GM21390 (cell line): Measurements from ENCODE around the gene RINT1.

Experiments used
- ATAC-seq: cut with Tn5 transposase; IDR thresholded peaks from one replicate; pipeline ENCODE4 v1.9.1; 2021; ENCODE audit not compliant: unreplicated experiment

Gene RINT1

DNA sequence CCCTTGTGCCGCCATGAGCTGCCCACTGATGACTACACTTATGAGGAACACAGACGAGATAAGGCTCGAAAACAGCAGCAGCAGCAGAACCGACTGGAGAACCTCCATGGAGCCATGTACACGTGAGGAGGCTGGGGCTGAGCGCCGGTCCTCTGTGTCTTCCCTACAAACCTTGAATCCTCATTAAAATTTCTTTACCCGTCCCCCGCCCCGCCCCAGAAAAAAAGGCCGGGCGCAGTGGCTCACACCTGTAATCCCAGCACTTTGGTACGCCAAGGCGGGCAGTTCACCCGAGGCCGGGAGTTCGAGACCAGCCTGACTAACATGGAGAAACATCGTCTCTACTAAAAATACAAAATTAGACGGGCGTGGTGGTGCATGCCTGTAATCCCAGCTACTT is 1.5 kb upstream of the RINT1 start:
- ATAC-seq, result no peak

- ATAC-seq, result no peak
Measured at GRCh38 chr7:105532709-105533460, 884 bp downstream of the RINT1 start.

GRCh38 chr7:105538339-105538738 is 6.3 kb downstream of the RINT1 start:
- ATAC-seq, result no peak

DNA sequence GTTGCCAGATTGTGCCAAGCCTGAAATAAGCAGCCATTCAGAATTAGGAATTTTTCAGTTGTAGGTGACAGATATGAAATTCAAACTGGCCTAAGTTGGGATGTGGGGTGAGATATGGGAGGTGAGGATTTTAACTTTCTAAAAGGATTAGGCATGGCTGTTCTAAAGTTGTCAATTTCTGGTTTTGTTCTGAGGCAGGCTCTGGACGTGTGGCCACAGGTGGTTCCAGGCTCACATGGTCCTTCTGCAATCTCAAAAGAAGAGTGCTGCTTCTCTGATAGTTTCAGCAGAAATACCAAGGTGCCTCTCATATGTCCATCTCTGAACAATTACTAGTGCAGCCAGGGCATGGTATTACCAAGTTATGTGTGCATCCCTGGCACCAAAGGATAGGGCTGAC is 27.9 kb downstream of the RINT1 start:
- no peak for ATAC-seq

- no peak for ATAC-seq
Measured at GRCh38 chr7:105565190-105565589, 33.2 kb downstream of the RINT1 start.

- ATAC-seq, result no peak
Measured at GRCh38 chr7:105567024-105567423, 35.0 kb downstream of the RINT1 start.

- ATAC-seq, result no peak
Measured at GRCh38 chr7:105567821-105568220, 35.8 kb downstream of the RINT1 start.

DNA sequence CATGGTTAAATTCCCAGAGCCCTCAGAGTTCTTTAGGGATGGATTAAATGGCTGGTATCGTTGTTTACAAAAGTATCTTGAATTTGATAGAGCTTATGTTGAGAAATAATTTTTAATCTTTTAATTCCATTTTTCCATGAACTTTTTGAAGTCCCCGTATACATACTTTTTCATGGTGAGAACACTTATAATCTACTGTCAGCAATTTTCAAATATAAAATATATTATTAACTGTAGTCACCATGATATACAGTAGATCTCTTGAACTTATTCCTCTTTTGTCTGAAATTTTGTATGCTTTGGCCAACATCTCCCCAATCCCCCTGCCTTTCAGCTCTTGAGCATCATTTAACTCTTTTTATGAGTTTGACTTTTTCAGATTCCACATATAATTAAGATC is 39.9 kb downstream of the RINT1 start:
- no peak for ATAC-seq

DNA sequence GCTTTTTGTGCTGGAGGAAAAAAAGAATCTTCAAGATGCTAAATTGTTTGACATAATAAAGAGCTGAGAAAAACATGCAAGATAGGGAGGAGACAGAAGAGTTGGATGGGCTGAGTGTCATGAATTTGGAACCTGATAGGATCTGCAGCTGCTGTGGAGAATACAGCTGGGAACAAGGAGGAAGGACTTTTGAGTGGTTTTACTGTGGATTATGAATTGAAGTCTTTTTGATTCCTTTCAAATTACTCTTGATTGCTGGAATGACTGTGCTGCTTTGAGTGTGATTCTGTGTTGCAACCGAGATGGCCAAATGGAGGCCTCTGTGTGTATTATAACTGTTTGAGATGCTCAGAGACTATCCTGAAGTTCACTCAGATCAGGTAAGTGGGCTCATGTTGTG is 45.2 kb downstream of the RINT1 start:
- no peak for ATAC-seq

DNA sequence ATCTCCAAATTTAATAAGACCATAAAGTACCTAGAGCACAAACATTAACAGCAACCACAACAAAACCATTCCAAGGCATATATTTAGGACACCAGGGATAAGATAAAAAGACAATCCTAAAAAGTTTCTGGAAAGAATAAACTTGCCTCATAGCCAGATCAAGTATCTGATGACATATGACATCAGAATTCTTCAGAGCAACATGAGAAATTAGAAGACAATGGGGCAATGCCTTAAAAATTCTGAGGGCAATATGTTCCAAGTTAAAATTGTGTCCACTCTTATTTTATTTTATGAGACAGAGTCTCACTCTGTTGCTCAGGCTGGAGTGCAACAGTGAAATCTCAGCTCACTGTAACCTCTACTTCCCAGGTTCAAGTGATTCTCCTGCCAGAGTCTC is 46.5 kb downstream of the RINT1 start:
- ATAC-seq, result no peak

- ATAC-seq, result no peak
Measured at GRCh38 chr7:105580022-105580740, 48.2 kb downstream of the RINT1 start.

- peak; percentile 73 for ATAC-seq
Measured at GRCh38 chr7:105581066-105581811, 49.2 kb downstream of the RINT1 start, which contains the start of gene EFCAB10. Gene EFCAB10 (minus strand): TSS chr7:105581493. CDS start chr7:105581463, 30 bp downstream.

GRCh38 chr7:105583061-105583460 is 51.1 kb downstream of the RINT1 start:
- no peak for ATAC-seq

DNA sequence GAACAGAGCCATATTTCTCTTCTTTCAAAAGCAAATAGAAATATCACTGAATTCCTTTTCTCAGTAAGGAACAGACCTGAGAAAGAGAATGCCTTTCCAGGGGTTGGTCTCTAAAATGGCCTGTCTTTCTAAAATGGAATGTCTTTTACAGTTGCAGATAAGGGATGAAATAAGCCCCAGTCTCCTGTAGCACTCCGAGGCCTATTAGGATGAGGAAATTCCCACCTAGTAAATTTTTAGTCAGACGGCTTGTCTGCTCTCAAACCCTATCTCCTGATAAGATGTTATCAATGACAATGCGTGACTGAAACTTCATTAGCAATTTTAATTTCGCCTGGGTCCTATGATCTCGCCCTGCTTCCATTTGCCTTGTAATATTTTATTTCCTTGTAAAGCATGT is 52.2 kb downstream of the RINT1 start:
- no peak for ATAC-seq

GRCh38 chr7:105585850-105586500 is 54.0 kb downstream of the RINT1 start:
- peak; percentile 49 for ATAC-seq

DNA sequence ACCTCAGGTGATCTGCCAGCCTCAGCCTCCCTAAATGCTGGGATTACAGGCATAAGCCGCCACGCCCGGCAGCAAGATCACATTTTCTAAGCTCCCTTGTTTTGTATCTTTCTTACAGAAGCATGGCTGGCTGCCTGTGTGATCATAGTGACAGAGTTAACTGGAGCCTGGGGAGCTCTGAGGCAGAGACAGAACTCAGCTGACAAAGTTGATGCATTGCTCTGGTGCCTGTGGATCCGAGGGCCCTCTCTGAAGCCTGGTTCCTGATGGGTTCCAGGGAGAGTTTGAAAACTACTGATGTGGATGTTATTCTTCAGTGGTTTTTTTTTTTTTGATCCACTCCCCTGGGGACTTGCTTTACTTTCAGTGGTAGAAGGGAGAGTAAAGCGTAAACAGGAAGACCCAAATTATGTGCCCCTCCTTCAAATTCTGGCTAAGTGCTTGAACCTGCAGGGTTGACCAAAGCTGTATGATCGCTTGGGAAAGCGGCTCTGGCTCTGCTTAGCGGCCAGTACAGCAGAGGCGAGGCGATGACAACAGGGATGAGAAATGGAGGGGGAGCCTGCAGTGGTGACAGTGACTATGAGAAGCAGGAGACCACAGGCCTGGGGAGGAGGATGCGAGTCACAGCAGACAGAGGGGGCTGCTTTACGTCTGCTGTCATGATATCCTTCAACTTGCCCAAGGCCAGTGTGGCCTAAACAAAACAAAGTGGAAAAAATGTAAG is 56.1 kb downstream of the RINT1 start:
- ATAC-seq, result no peak

- peak; percentile 76 for ATAC-seq
Measured at GRCh38 chr7:105589356-105590077, 57.5 kb downstream of the RINT1 start.

- no peak for ATAC-seq
Measured at GRCh38 chr7:105590793-105591192, 58.8 kb downstream of the RINT1 start.

DNA sequence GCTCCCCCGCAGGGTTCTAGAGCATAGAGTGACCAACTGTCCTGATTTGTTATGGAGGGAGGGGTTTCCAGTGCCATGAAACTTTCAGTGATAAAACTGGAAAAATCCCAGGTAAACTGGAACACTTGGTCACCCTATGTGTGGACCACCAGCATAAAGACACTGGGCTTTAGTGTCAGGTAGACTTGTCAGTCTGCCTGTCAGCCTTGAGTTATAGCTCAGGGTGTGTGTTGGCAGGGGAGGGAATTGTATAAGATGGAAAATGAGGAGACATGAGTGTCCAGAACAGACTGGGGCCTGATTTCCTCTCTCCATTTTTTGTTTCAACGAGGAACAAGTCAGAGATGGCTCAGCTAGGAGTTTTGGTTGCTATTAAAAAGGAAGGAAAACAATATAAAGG is 59.5 kb downstream of the RINT1 start:
- ATAC-seq, result no peak

GRCh38 chr7:105594034-105594433 is 62.0 kb downstream of the RINT1 start:
- no peak for ATAC-seq
